HG03439 (cell line): Measurements from ENCODE around the gene IST1.
"Not testable (repeated sequence)": the region's sequence is repeated elsewhere in the genome, so short reads cannot be mapped to it uniquely, and the experiment has no call there.

Experiments
- ATAC-seq: cut with Tn5 transposase; IDR thresholded peaks from one replicate; pipeline ENCODE4 v1.9.1; 2021; ENCODE audit warnings: mild to moderate bottlenecking, moderate library complexity; ENCODE audit not compliant: unreplicated experiment

The IST1 gene

GRCh38 chr16:71894921-71895678, at the start of gene IST1:
IST1 (plus strand) TSS chr16:71895531; CDS start chr16:71915641, 20,110 bp downstream.
- peak; percentile 83 for ATAC-seq

DNA sequence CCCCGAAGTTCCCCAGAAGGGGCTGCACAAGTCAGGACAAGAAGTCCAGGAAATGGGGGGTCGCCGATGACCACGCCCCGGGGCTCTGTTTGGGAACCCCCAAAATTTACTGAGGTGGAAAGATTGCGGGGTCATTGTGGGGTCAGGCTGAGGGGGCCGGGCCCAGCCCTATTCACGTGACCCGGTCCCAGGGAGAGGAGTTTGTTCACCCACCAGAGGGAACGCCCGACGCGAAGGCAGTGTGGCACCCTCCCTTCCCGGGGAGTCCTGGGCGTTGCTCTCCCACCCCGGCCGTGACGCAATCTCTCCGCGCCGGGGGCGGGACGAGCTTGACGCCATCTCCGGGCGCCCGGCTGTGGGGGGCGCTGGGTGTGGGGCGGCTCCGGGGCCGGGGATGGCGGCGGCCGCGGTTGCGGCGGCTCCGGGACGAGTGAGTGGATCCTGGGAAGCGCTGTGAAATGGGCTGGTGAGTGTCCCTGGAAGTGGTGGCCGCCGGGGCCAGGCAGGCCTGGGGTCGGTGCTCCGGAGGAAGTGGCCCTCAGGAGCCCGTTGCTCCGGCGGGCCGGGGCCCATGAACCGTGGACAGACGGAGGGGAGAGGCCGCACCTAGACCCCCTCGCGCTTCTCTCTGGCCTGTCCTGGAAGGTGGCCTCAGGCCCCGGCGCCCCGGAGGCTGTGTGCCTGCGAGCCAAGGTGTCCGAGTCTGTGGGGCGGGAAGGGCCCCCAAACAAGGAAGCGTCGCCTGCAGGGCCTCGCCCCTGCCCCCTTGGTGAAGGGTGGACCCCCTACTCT, 49.5 kb upstream of the IST1 start, which contains the start of gene ATXN1L:
TSS of gene ATXN1L (plus strand) at position 338 of the 792 bp plus-strand sequence. CDS start 3,765 bp downstream, outside the sequence.
- ATAC-seq: peak; percentile 63

GRCh38 chr16:71846431-71846830, 48.9 kb upstream of the IST1 start:
- ATAC-seq: no peak

DNA sequence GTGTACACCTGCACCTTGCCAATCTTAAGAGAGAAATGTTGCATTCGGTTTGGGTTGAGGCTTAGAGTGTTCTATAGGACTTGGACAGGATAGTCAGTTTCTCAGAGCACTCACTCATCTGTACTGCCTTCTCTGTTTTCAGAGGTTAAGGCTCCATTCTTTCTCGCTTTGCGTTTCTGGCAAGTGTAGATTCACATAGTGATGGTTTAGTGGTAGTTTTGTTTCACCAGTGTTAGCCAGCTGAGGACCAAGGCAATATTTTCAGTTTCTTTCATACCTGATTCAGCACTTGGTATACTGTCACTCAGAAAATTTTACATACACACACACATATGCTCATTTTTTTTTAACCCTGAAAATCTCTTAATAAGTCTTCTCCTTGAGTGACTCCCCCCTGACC, 48.2 kb upstream of the IST1 start:
- no peak for ATAC-seq

- no peak for ATAC-seq
Measured at GRCh38 chr16:71848622-71849021, 46.7 kb upstream of the IST1 start.

GRCh38 chr16:71851746-71852145, 43.6 kb upstream of the IST1 start:
- no peak for ATAC-seq

- no peak for ATAC-seq
Measured at GRCh38 chr16:71852158-71852557, 43.2 kb upstream of the IST1 start.

GRCh38 chr16:71852561-71852960, 42.8 kb upstream of the IST1 start:
- ATAC-seq: no peak

DNA sequence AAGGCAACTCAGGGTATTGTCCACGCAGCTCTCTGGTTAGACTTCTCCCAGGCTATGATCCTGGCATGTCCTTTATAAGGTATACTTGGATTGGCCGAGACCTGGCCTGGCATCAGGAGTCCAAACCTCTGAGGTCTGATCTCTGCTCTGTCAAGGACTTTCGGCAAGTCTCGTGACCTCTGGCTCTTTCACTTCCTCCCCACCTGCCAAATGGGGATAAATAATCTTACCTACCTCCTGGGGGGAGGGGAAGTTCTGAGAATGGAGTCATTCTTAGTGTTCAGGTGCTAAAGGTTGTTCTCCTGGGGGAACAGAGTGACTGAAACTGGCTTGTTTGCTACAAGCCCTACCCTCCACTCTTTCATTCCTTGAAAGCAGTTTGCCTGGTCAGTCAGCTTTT, 41.9 kb upstream of the IST1 start:
- peak; percentile 58 for ATAC-seq

GRCh38 chr16:71854369-71854948, 40.9 kb upstream of the IST1 start:
- ATAC-seq: no peak

- no peak for ATAC-seq
Measured at GRCh38 chr16:71855937-71856662, 39.2 kb upstream of the IST1 start.

DNA sequence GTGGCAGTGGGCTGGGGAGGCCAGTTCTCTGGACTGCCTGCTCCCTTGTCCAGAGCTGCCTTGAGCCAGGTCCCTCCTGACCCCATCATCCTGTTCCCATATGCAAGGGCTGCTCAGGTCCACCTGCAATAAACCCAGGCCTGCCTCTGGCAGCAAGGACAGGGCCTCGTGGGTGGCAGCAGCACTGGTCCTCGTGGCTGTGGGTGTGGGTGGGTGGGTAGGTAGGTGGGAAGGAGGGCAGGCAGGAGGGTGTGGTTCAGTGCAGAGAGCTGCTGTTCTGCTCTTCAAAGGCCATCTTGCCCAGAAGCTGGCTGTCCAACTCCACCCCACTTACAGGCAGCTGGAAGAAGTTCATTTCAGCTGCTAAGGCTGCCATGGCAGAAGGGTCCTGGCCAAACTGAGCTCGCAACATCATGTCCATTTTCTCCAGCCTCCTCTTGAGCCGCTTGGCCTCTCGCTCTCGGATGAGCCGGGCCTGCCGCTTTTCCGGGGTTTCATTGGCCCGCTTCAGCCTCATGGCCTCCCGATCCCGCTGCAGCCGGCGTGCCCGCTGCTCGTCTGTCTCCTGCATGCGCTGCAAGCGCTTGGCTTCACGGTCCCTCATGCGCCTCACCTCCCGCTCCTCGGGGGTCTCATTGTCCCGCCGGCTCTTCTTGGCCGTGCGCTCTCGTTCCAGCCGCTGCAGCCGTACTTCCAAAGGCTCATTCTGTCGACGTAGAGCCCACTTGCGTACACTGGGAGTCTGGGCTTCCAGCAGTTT, 35.4 kb upstream of the IST1 start:
- ATAC-seq: no peak

DNA sequence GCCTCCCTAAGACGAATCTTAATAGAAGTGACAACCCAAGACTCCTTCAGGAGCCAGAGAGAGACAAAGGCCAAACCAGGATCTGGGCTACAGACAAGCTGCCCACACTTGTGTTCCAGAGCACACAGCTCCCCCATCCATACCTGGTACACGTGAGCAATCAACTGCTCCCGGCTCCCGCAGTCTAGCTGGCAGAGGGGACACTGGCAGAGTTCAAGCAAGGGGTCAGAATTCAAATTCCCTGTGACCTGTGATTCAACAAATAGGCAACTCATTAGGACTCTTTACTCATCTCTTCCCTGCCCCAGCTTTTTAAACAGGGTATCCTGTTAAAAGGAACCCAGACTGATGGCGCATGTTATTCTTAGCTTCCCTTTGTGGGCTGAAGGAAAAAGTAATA, 31.3 kb upstream of the IST1 start:
- ATAC-seq: no peak

DNA sequence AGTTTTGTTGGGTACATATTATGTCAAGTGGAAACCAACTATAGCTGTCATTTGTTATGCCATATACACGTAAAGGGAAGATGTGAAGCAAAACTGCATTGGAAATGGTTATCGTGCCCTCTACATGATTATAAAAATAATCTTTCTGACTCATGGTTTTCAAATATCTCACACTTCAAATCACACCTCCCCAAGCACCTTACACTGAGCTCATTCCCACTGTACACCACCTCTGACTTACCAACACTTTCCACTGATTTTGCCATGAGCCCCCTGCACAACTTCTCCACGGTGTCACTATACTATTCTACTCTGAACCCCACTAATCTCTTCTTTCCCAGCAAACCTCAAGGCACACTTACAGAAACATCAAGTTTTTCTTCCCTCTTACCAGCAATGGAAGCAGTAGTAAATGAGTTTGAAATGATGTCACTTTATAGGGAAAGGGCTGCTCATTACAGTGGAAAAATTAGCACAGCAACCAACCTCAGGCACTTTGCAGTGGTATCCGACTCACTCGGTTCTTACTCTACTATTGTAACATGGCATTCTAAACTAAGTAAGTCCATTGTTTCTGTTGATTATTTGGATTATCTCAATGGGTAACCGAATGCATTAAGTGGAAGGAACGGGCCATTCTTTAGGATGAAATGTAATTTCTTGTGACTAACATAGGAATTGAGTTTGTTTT, 30.0 kb upstream of the IST1 start:
- no peak for ATAC-seq

DNA sequence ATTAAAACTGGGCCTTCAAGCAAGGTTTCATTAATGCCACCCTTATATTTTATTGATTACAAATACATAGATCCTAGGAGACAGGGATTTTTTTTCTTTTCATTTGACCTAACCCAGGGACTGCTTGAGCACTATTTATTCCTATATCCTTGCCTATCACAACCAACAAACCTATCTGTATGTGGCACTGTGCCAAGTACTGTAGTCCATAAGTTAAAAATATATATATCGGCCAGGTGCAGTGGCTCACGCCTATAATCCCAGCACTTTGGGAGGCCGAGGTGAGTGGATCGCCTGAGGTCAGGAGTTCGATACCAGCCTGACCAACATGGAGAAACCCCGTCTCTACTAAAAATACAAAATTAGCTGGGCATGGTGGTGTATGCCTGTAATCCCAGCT, 28.2 kb upstream of the IST1 start:
- ATAC-seq: not testable (repeated sequence)

GRCh38 chr16:71867939-71868338, 27.4 kb upstream of the IST1 start:
- no peak for ATAC-seq

DNA sequence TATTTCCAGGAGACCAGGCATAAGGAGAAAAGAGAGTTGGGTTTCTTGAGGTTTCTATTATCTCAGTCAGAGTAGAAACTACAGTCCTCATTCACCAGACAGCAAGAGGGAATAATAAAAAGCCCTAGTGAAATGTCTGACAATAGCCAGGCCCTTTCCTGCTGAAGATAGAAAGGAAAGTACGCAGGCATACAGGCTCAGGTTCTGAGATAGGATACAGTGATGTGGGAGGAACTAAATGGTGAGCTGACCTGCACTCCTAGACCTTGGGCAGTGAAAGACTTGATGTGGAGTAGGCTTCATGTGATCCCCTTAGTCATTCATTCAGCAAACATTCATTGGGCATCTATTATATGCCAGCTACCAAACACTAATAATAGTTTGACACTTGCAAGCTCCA, 26.2 kb upstream of the IST1 start:
- no peak for ATAC-seq

DNA sequence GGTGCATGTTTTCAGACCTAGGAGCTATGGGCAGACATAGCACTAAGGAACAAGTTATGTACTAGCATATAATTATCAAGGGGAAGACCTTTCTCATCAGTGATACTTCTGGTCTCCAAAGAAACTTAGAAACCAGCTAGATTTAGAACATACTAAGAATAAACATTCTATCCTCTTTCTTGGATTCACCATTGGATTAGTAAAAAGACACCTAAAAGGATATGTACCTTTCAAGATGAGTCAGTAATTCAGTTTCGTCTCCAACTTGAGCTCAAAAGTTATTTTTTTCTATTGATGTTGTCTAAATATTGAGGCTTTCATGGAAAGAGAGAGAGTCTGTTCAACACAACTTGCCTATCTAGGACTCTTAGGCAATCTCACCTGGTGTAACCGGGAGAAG, 24.5 kb upstream of the IST1 start:
- no peak for ATAC-seq

GRCh38 chr16:71873199-71873598, 22.1 kb upstream of the IST1 start:
- ATAC-seq: no peak

DNA sequence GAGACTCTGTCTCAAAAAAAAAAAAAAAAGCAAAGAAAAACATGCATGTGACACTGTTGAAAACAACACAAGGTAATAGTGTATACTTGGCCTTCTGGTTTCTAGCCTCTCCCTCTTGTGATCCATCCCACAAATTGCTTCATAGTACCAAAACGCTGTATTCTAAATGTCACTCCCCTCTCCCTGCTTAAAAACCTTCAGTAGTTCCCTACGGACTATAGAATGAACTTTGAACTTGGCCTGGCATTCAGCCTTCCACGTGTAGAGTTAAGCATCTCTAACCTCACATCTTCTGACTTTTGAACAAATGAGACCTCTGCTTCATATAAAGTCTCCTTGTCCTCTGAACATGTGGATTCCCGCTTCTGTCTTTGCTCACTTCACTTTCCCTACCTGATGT, 16.4 kb upstream of the IST1 start:
- ATAC-seq: no peak
